K562 (cell line): ENCODE results near the gene RFT1. TPM values are rescaled to one million over a fixed set of nuclear protein-coding genes. Genes with fewer than 3 reads are reported as not detected.
A peak's percentile ranks its signal among the peaks of the same experiment; 100 is the strongest.

Source experiments
- ATAC-seq: fragments of 200-7000 bp; cut with Tn5 transposase; 3 replicates; pipeline ENCODE4 v1.9.1; 2020; ENCODE audit warnings: moderate library complexity
- BruUV-seq: library from RNA; stranded (reverse); fragments of 400-500 nt; replicated peaks from 2 replicates; lab custom pipeline; 2021; lab: Mats Ljungman, UMichigan
- CTCF ChIA-PET: fragments of 300-600 bp; formaldehyde crosslinking; extraction: SDS; loops from one replicate; lab custom pipeline; 2021; ENCODE audit warnings: low intra/inter-chr PET ratio; lab: Yijun Ruan, JAX
- POLR2A ChIA-PET: fragments of 300-600, 350-650 bp; sonication (Branson Sonifier 250); formaldehyde crosslinking; extraction: SDS; loops from one replicate; lab custom pipeline; 2021; ENCODE audit warnings: antibody characterized with exemption, inconsistent platforms; lab: Yijun Ruan, JAX
- DNase-seq, 4 experiments: peaks; one replicate each; pipeline versions ENCODE4 v3.0.0 to v3.0.0-alpha.2; 2011 to 2018; ENCODE audit warnings: low spot score in 3 of 4, mixed read lengths in 3 of 4; ENCODE audit errors: extremely low read depth in 1 of 4
- FAIRE-seq: peaks from 2 replicates; lab custom pipeline; 2011; peaks lifted over from hg19 to GRCh38; lab: Jason Lieb, UNC
- H2AFZ ChIP-seq: 2 replicates; pipeline ENCODE4 v1.6.0; 2011; ENCODE audit warnings: low read depth, low read length, control low read depth, inconsistent platforms
- H3K27ac ChIP-seq: fragments of 200-600 bp; 3 replicates; pipeline ENCODE4 v1.8.0; 2011; ENCODE audit warnings: low read depth, mild to moderate bottlenecking, control low read depth, inconsistent platforms, low read length, moderate library complexity, mixed read lengths; ENCODE audit errors: extremely low read depth
- H3K27me3 ChIP-seq, 2 experiments: fragments of 300-600 bp in 1 of 2; 2 replicates in 1 of 2; 3 replicates in 1 of 2; pipeline versions ENCODE4 v1.6.0 to v1.8.0; 2011; ENCODE audit warnings: inconsistent platforms in 2 of 2, low read length in 2 of 2, mild to moderate bottlenecking in 1 of 2, mixed read lengths in 1 of 2, moderate library complexity in 1 of 2; ENCODE audit not compliant: control insufficient read depth in 2 of 2, insufficient read depth in 2 of 2
- H3K36me3 ChIP-seq: fragments of 300-600 bp; 3 replicates; pipeline ENCODE4 v1.8.0; 2011; ENCODE audit warnings: mild to moderate bottlenecking, low read length, inconsistent platforms; ENCODE audit not compliant: control insufficient read depth, insufficient read depth
- H3K4me1 ChIP-seq, 2 experiments: fragments of 200-600 bp in 1 of 2; replicated peaks in 1 of 2; 2 replicates in 1 of 2; 3 replicates in 1 of 2; pipeline versions ENCODE4 v1.5.1 to v1.8.0; 2011; ENCODE audit warnings: inconsistent platforms in 2 of 2, low read length in 2 of 2, mild to moderate bottlenecking in 1 of 2, mixed read lengths in 1 of 2, moderate library complexity in 1 of 2; ENCODE audit not compliant: control insufficient read depth in 2 of 2, insufficient read depth in 2 of 2
- H3K4me2 ChIP-seq: 2 replicates; pipeline ENCODE4 v1.6.1; 2011; ENCODE audit warnings: low read length, control low read depth, inconsistent platforms, mixed read lengths; ENCODE audit not compliant: insufficient read depth
- H3K4me3 ChIP-seq: fragments of 200-600 bp; sonication (generic), shearing (Covaris generic); 2 replicates; pipeline ENCODE4 v1.5.1; 2016; ENCODE audit warnings: control low read depth, inconsistent platforms
- H3K79me2 ChIP-seq: fragments of 200-600 bp; 3 replicates; pipeline ENCODE4 v1.8.0; 2011; ENCODE audit warnings: low read length, inconsistent platforms; ENCODE audit not compliant: control insufficient read depth, insufficient read depth
- H3K9ac ChIP-seq, 2 experiments: 2 replicates each; pipeline versions ENCODE4 v1.6.0 to v1.6.1; 2011; ENCODE audit warnings: low read depth in 2 of 2, low read length in 2 of 2, control low read depth in 1 of 2, inconsistent platforms in 1 of 2, mild to moderate bottlenecking in 1 of 2, mixed read lengths in 1 of 2; ENCODE audit not compliant: insufficient read depth in 1 of 2
- H3K9me1 ChIP-seq: one replicate; pipeline ENCODE4 v1.6.0; 2011; ENCODE audit warnings: inconsistent platforms, mild to moderate bottlenecking, low read length, moderate library complexity; ENCODE audit not compliant: control insufficient read depth, insufficient read depth
- H3K9me3 ChIP-seq: replicated peaks from 2 replicates; pipeline ENCODE4 v1.5.1; 2011; ENCODE audit warnings: low read depth, low read length, inconsistent platforms; ENCODE audit not compliant: control insufficient read depth, insufficient read depth
- H4K20me1 ChIP-seq: replicated peaks from 2 replicates; pipeline ENCODE4 v1.6.1; 2011; ENCODE audit warnings: low read length, inconsistent platforms, mixed read lengths; ENCODE audit not compliant: control insufficient read depth, insufficient read depth
- C11orf30 ChIP-seq: fragments of 450-650 bp; IDR thresholded peaks from 2 replicates; pipeline ENCODE4 v1.6.1; 2016; ENCODE audit warnings: low read depth, mild to moderate bottlenecking
- CBFA2T3 ChIP-seq: fragments of 450-650 bp; IDR thresholded peaks from 2 replicates; pipeline ENCODE4 v1.6.1; 2017
- DPF2 ChIP-seq: fragments of 450-650 bp; IDR thresholded peaks from 2 replicates; pipeline ENCODE4 v1.6.1; 2016
- HES1 ChIP-seq: fragments of 450-650 bp; IDR thresholded peaks from 2 replicates; pipeline ENCODE4 v1.6.1; 2016; ENCODE audit warnings: low read depth, mild to moderate bottlenecking, moderate library complexity
- KAT8 ChIP-seq: fragments of 450-650 bp; IDR thresholded peaks from 2 replicates; pipeline ENCODE4 v1.6.1; 2016; ENCODE audit warnings: low read depth, mild to moderate bottlenecking
- NFATC3 ChIP-seq: fragments of 450-650 bp; IDR thresholded peaks from 2 replicates; pipeline ENCODE4 v1.6.1; 2017; ENCODE audit warnings: mild to moderate bottlenecking
- NFIC ChIP-seq: fragments of 450-650 bp; IDR thresholded peaks from 2 replicates; pipeline ENCODE4 v1.6.1; 2017; ENCODE audit warnings: mild to moderate bottlenecking, inconsistent platforms
- NR1H2 ChIP-seq: sonication (generic); formaldehyde crosslinking; IDR thresholded peaks from 2 replicates; pipeline ENCODE4 v1.4.0; 2020; ENCODE audit warnings: mild to moderate bottlenecking, missing genetic modification reagents
- WGBS: fragments of 100-300 bp; shearing (Covaris generic); methylation state at CpG from one replicate; pipeline ENCODE4 v1.1.6; 2016; ENCODE audit warnings: low coverage, mixed read lengths; ENCODE audit not compliant: insufficient coverage; ENCODE audit errors: missing lambda C conversion rate; 5-methylcytosine and 5-hydroxymethylcytosine counted together
- in situ Hi-C: fragments of 300-500 bp; cut with MboI; formaldehyde crosslinking; loops from 4 replicates; pipeline ENCODE4 v1.15.0; 2018; ENCODE audit warnings: inconsistent platforms, mixed read lengths
- intact Hi-C: fragments of 100-400 bp; cut with micrococcal nuclease; formaldehyde crosslinking; loops from 2 replicates; pipeline ENCODE4 v1.14.2; 2022
- polyA plus RNA-seq, 8 experiments: library from polyadenylated mRNA; depleted of rRNA in 4 of 8; stranded (reverse) in 5 of 8; unstranded in 3 of 8; fragments of >200 nt; fragmentation: Nextera tagmentation in 2 of 8; fragmentation: Illumina TruSeq in 1 of 8; extraction: Ambion mirVana in 2 of 8; extraction: Trizol in 1 of 8; gene quantifications; 2 replicates each; pipeline versions ENCODE4 v1.2.1 to v1.2.3, GENCODE V29; 2011 to 2014; ENCODE audit warnings: inconsistent platforms in 1 of 8, missing spikeins in 1 of 8
- total RNA-seq, 7 experiments: library from RNA; depleted of rRNA in 6 of 7; stranded (reverse); fragments of >200 nt in 6 of 7; fragmentation: Illumina TruSeq in 2 of 7; extraction: Trizol in 2 of 7; gene quantifications; 2 replicates each; pipeline versions ENCODE4 v1.2.1 to v1.2.3, GENCODE V29; 2011 to 2021; ENCODE audit warnings: low replicate concordance in 1 of 7

Gene RFT1
- total and polyA plus RNA-seq, 9 of the 15 experiments (the other 6 are each of a cell fraction or from before 2014, with no cell fraction given): 4.4 to 23.8 (median 8.9) TPM

GRCh38 chr3:53120336-53120735 lies 9.9 kb downstream of the RFT1 start:
- in situ Hi-C loops: no loop called here
- no peak overlapping the region for H2AFZ ChIP-seq
- no peak; the same call in 1 of the 3 replicates for ATAC-seq
- H3K4me3 ChIP-seq: no peak overlapping the region
- peak in 2 of 4 experiments; percentile 16 to 34 for DNase-seq
- CTCF ChIA-PET: no interaction called here
- no peak overlapping the region; the same call in 1 of the 2 replicates for H3K4me2 ChIP-seq
- 32% methylated on average over 5 of the region's 5 CpGs for WGBS
- intact Hi-C loops: no loop called here
- H3K9me3 ChIP-seq: no peaks in the 10 kb centered on the region
- no peak overlapping the region for H3K27ac ChIP-seq
- no peak overlapping the region; a peak in 2 of 4 replicates for H3K9ac ChIP-seq
- peaks cover 68% of the 10 kb centered on the region for H3K36me3 ChIP-seq
- H4K20me1 ChIP-seq: no peaks in the 10 kb centered on the region
- no TSS peak for BruUV-seq
- no peak for TF ChIP-seq HES1
- no peak for TF ChIP-seq C11orf30
- no peak for TF ChIP-seq NFATC3
- no peak for TF ChIP-seq NR1H2 (CRISPR knock-in tag)
- no peak for TF ChIP-seq DPF2
- 0 out of 2 replicates have a peak, but pooled peaks have one; percentile 28 for TF ChIP-seq NFIC
- peak; percentile 34; the same call in 1 of the 2 replicates for TF ChIP-seq CBFA2T3
- no peak for TF ChIP-seq KAT8
- no peaks in the 10 kb centered on the region for H3K9me1 ChIP-seq
- peaks cover 13 to 21% of the 10 kb centered on the region in 2 experiments; a peak in 3 of 5 replicates for H3K4me1 ChIP-seq
- POLR2A ChIA-PET: interaction anchor here (0.8 kb wide), 1 partner anchor 15 kb away, joined by 3 read pairs; no protein-coding TSS in a partner anchor
- H3K79me2 ChIP-seq: no peaks in the 10 kb centered on the region
- no peaks in the 10 kb centered on the region for H3K27me3 ChIP-seq
- peak; percentile 49 for FAIRE-seq
